Keratinocyte (primary cell): ENCODE measurements around the gene APP. TPM values are rescaled to one million over a fixed set of nuclear protein-coding genes. Genes with fewer than 3 reads are reported as not detected.

Source experiments
- DNase-seq: peaks from one replicate; pipeline ENCODE4 v3.0.0-alpha.2; 2011; ENCODE audit warnings: low read depth, missing footprints, low spot score
- FAIRE-seq: peaks from 2 replicates; lab custom pipeline; 2011; peaks lifted over from hg19 to GRCh38; lab: Jason Lieb, UNC
- H2AFZ ChIP-seq: 2 replicates; pipeline ENCODE4 v1.6.0; 2012; ENCODE audit warnings: low read length, control low read depth, inconsistent platforms; ENCODE audit not compliant: control insufficient read depth
- H3K27ac ChIP-seq: 2 replicates; pipeline ENCODE4 v1.5.1; 2011; ENCODE audit warnings: low read length; ENCODE audit not compliant: control insufficient read depth, insufficient read depth
- H3K27me3 ChIP-seq: 3 replicates; pipeline ENCODE4 v1.6.0; 2011; ENCODE audit warnings: low read length; ENCODE audit not compliant: control insufficient read depth, insufficient read depth; ENCODE audit errors: extremely low read depth
- H3K36me3 ChIP-seq, 2 experiments: 2 replicates in 1 of 2; 3 replicates in 1 of 2; pipeline ENCODE4 v1.5.1; 2011; ENCODE audit warnings: low read length in 2 of 2, mild to moderate bottlenecking in 1 of 2; ENCODE audit not compliant: control insufficient read depth in 2 of 2, insufficient read depth in 2 of 2; ENCODE audit errors: extremely low read depth in 1 of 2
- H3K4me1 ChIP-seq: 3 replicates; pipeline ENCODE4 v1.5.1; 2011; ENCODE audit warnings: low read length; ENCODE audit not compliant: control insufficient read depth, insufficient read depth; ENCODE audit errors: extremely low read depth
- H3K4me2 ChIP-seq: 3 replicates; pipeline ENCODE4 v1.6.0; 2011; ENCODE audit warnings: low read depth, low read length; ENCODE audit not compliant: control insufficient read depth, insufficient read depth; ENCODE audit errors: extremely low read depth
- H3K4me3 ChIP-seq, 3 experiments: fragments of 200-600 bp in 1 of 3; sonication (generic) in 1 of 3; 2 replicates in 2 of 3; 3 replicates in 1 of 3; pipeline ENCODE4 v1.5.1; 2011 to 2016; ENCODE audit warnings: low read length in 3 of 3, mild to moderate bottlenecking in 3 of 3, control low read depth in 2 of 3, inconsistent platforms in 1 of 3, low read depth in 1 of 3, mixed read lengths in 1 of 3, mixed run types in 1 of 3, moderate library complexity in 1 of 3; ENCODE audit not compliant: control insufficient read depth in 2 of 3, insufficient read depth in 2 of 3; ENCODE audit errors: extremely low read depth in 1 of 3
- H3K79me2 ChIP-seq: 2 replicates; pipeline ENCODE4 v1.6.0; 2012; ENCODE audit warnings: low read length; ENCODE audit not compliant: control insufficient read depth, insufficient read depth
- H3K9ac ChIP-seq: 3 replicates; pipeline ENCODE4 v1.6.0; 2011; ENCODE audit warnings: low read length; ENCODE audit not compliant: control insufficient read depth, insufficient read depth; ENCODE audit errors: extremely low read depth
- H3K9me1 ChIP-seq: 3 replicates; pipeline ENCODE4 v1.6.0; 2011; ENCODE audit warnings: low read length; ENCODE audit not compliant: control insufficient read depth, insufficient read depth; ENCODE audit errors: extremely low read depth
- H3K9me3 ChIP-seq: 2 replicates; pipeline ENCODE4 v1.5.1; 2012; ENCODE audit warnings: low read depth, low read length; ENCODE audit not compliant: control insufficient read depth
- H4K20me1 ChIP-seq: 3 replicates; pipeline ENCODE4 v1.6.0; 2011; ENCODE audit warnings: low read length; ENCODE audit not compliant: control insufficient read depth, insufficient read depth; ENCODE audit errors: extremely low read depth
- CTCF ChIP-seq, 3 experiments: IDR thresholded peaks in 1 of 3; conservative IDR thresholded peaks in 1 of 3; optimal IDR thresholded peaks in 1 of 3; 2 replicates in 2 of 3; 3 replicates in 1 of 3; pipeline versions ENCODE3 to v1.5.1; 2011; ENCODE audit warnings: low read length in 3 of 3, mild to moderate bottlenecking in 3 of 3, moderate library complexity in 2 of 3, control low read depth in 1 of 3, inconsistent platforms in 1 of 3; ENCODE audit not compliant: insufficient read depth in 2 of 3; ENCODE audit errors: extremely low read depth in 1 of 3
- EZH2 ChIP-seq: IDR thresholded peaks from one replicate; pipeline ENCODE4 v1.6.1; 2012; ENCODE audit warnings: inconsistent platforms, mild to moderate bottlenecking, low read length, moderate library complexity
- dilution Hi-C: fragments of 300-500 bp; cut with MboI; formaldehyde crosslinking; loops from one replicate; pipeline ENCODE4 v1.7.0; 2020; ENCODE audit warnings: low sequenced_read_pairs; ENCODE audit not compliant: extremely low pct_ligation_motif_present
- polyA plus RNA-seq, 5 experiments: library from polyadenylated mRNA; depleted of rRNA in 3 of 5; stranded (reverse) in 3 of 5; stranded (forward) in 1 of 5; unstranded in 1 of 5; fragments of >200 nt; gene quantifications; 1 replicate in 1 of 5; 2 replicates in 3 of 5; 3 replicates in 1 of 5; pipeline versions ENCODE4 v1.2.1 to v1.2.3, GENCODE V29; 2011 to 2012; ENCODE audit warnings: missing spikeins in 2 of 5, low read depth in 1 of 5, low replicate concordance in 1 of 5

APP gene
- polyA plus RNA-seq, 1 donor (not counting 4 experiments of a cell fraction or from before 2014, with no cell fraction given) = 1,015 TPM

GRCh38 chr21:26117324-26117971 lies 53.1 kb downstream of the APP start:
- peaks cover 10% of the 10 kb centered on the region in 2 experiments for H3K36me3 ChIP-seq
- H3K79me2 ChIP-seq = peaks cover 96% of the 10 kb centered on the region
- peaks cover 2% of the 10 kb centered on the region for H4K20me1 ChIP-seq
- H3K27me3 ChIP-seq = no peaks in the 10 kb centered on the region
- DNase-seq = no peak
- no peak overlapping the region for H3K4me3 ChIP-seq
- TF ChIP-seq EZH2 = no peak
- TF ChIP-seq CTCF (optimal IDR thresholded peaks at IDR 0.05 in 1 of 3, IDR thresholded peaks at IDR 0.05 in 1 of 3, conservative IDR thresholded peaks at IDR 0.05 in 1 of 3; ENCODE audit: extremely low read depth in 1 of 3, insufficient read depth in 2 of 3, low read length in 3 of 3) = no peak
- FAIRE-seq = no peak
- H2AFZ ChIP-seq = no peak overlapping the region
- no peak overlapping the region for H3K4me2 ChIP-seq
- H3K4me1 ChIP-seq = peaks cover 21% of the 10 kb centered on the region
- no peak overlapping the region for H3K9ac ChIP-seq
- H3K9me1 ChIP-seq = no peaks in the 10 kb centered on the region
- dilution Hi-C loops = no loop called here
- H3K9me3 ChIP-seq = no peaks in the 10 kb centered on the region
- H3K27ac ChIP-seq = no peak overlapping the region

GRCh38 chr21:26116456-26117011 lies 54.0 kb downstream of the APP start:
- no peak for DNase-seq
- Histone ChIP-seq H3K9ac (no peak overlapping the region), H3K27ac (peak overlapping the region; percentile 10), H3K9me1 (no peaks in the 10 kb centered on the region), H3K9me3 (no peaks in the 10 kb centered on the region), H3K4me2 (peak overlapping the region; percentile 7), H3K27me3 (no peaks in the 10 kb centered on the region), H2AFZ (no peak overlapping the region), H3K36me3 (peaks cover 12 to 16% of the 10 kb centered on the region in 2 experiments), H3K4me3 (no peak overlapping the region), H4K20me1 (peaks cover 5% of the 10 kb centered on the region), H3K79me2 (peaks cover 94% of the 10 kb centered on the region), H3K4me1 (peaks cover 20% of the 10 kb centered on the region)
- no peak for FAIRE-seq
- dilution Hi-C loops = no loop called here
- TF ChIP-seq EZH2 (no peak), CTCF (optimal IDR thresholded peaks at IDR 0.05 in 1 of 3, IDR thresholded peaks at IDR 0.05 in 1 of 3, conservative IDR thresholded peaks at IDR 0.05 in 1 of 3; ENCODE audit: extremely low read depth in 1 of 3, insufficient read depth in 2 of 3, low read length in 3 of 3) (no peak)
